Kidney capillary endothelial cell (primary cell): Measurements from ENCODE around the gene FAM241B.

Experiments
- DNase-seq: peaks from one replicate; pipeline ENCODE4 v3.0.0-alpha.2; 2018; ENCODE audit warnings: low spot score

Gene FAM241B

DNA sequence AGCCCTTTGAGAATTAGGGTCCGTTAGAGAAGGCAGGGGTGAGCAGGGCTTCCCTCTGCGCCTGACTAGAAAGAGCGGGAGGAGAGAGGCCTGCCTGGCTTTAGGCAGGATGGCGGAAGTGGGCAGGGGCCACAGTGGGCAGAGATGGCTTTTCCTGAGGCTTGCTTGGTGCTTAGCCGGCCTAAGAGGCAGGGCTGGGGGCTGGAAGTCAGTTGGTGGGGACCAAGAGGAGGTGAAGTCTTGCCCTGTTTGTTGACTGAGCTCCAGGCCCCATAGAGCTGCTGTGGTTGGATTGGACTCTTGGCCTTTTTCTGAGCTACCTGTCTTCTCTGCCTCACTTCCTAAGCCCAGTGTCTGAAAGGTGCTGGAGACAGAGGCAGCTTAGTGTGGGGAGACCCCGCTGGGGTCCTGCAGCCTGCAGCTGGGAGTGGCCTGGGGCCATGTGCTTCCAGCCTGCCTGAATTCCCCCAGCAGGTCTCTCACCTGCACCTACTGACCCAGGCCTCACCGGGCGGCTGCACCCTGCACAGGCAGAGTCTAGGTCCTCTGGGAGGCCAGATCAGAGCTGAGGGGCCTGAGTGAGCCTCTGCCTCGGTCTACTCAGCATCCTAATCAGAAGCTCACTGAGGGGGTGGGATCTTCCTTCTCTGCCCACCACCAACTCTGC, 4.8 kb downstream of the FAM241B start:
- DNase-seq = no peak

DNA sequence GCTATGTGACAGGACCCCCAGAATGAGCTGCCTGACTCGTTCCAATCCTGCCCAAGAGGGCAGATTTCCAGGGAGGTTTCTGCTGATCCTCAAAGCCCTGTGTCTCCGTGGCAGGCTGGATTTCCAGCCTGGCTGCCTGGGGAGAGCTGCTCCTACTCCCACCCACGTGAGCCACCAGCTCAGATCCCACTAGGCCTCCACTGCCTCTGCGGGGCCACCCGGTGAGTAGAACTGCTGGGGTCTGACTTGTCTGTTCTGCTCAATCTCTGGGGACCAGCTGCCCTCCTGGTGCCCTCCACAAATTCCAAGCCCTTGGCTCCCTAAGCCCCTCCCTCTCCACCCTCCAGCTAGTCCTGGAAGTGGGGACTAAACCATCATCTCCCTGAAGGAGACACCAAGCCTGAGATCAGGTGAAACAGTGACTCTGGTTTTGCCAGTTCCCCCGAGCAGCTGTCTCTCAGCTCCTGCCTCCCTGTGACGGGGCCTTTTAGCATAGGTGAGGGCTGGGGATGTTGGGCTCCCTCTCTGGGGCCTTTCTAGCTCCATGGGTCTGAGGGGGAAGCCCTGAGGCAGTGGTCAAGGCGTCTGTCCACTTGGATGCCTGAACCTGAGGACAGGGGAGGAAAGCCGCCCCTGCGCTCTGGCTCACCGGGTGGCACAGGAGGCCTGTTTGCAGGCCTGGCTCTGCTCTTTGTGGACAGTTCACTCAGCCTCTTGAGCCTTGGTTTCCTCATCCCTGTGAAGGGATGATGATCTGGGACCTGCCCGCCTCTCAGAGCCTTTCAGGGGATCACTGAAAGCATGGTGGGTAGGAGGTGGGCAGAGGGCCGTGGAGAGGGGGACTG, 5.6 kb downstream of the FAM241B start:
- DNase-seq = no peak

DNA sequence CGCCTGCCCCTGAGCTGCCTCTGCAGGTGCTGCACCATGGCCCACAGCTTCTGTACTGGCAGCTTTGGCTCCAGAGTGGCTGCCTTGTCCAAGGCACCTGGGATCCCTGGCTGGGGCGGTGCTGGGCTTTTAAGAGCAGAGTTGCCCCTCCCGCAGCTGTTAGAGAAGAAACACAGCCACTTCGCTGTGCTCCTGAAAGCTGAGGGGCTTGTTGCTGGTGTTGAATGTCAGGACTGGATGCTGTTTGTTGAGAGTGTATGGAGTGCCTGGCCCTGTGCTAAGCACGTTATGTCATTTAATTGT, 6.2 kb downstream of the FAM241B start:
- DNase-seq = no peak

DNA sequence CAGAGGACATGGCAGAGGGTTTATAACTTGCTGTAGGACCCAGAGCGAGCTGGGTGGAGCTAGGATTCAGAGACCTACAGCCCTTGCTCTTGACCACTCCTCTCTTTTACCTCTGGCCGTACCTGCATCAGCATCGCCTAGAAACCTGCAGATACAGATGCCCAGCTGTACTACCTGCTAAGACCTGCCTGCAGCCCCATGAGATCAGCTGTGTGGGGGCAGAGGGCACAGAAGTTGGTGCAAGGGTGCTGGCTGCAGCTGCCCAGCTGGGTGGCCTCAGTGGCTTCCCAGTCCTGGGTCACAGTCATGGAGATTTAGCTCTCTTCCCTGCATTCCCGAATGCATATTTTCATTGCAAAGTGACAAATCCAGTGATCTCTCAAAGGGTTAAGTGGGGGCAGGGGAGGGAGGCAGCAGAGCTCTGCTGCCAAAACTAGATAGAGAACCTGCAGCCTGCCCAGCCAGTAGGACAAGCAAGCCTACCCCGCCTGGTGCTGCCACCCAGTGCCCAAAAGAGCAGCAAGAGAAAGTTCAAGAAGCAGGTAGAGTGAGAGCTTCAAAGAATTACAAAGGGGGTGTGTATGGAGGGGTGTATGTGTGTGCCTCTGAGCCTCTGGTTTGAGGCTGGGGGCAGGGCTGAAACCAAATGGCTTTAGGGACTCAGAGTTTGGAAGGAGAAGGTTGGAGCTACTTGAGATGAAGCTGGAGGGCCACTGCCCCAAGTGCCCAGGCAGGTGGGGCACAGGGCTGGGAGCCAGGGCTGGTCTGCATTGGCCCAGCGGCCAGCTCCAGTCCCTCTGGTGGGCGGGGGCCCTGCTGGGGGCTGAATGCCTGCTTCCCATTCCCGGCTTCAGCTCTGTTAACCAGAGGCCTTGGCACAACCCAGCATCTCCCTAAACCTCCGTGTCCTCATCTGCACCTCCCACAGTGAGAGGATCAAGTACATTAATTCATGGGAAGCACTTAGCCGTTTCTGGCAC, 6.9 kb downstream of the FAM241B start:
- no peak for DNase-seq

DNA sequence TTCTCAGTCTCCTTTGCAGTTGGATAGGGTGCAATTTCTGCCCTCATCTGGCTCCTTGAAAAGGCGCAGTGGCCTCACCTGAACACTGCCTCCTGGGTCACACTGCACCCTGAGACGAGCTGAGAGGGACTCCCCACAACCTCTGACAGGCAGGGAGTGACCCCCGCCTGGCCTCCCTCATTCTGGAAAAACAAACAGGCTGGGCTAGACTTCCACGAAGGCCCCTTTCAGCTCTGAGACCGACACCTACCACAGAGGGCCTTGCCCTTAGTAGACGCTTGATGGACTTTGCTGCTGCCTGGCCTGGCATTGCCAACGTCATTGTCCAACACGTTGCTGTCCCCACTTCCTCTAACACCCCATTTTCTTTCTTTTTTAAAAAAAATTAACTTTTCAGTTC, 8.6 kb downstream of the FAM241B start:
- DNase-seq = no peak

DNA sequence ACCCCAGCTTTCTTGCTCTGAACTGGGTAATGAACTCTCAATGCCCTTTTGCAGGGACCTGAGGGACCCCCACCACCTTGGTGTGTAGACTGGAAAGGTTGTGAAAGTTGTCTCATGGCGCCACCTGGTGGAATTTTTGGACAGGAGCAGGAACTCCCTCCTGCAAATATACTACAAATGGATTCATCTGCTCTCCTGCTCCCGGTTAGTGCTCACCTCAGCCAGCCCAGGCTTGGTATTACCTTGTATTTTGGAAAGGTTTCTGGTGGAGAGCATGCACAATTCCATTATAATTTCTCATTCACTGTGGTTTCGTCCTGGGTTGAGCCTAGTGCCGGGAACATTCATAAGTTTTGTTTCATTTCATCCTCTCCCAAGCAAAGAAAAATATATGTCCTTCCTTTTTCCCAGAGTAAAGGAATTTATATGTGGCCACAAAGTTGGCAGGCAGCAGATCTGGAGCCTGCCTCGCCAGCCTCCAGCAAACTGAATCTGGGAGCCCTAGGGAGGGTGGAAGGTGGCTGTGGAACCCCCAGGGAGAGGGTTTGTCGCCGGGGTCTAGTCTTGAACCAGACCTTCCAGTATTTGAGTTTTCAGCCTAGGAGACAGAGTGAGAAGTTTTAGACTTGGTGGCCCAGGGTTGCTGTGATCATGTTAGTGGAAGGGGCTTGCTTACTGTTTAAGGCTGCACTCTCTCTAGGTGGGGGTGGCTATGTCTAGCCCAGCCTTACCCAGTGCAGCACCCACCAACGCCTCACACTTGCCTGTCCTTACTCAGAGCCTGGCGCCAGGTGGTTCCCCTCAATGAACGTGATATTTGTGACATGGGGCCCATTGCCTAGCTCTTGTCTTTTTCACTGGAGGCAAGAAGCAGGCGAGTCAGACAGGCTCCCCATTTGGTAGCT, 9.5 kb downstream of the FAM241B start:
- DNase-seq = peak; percentile 47

DNA sequence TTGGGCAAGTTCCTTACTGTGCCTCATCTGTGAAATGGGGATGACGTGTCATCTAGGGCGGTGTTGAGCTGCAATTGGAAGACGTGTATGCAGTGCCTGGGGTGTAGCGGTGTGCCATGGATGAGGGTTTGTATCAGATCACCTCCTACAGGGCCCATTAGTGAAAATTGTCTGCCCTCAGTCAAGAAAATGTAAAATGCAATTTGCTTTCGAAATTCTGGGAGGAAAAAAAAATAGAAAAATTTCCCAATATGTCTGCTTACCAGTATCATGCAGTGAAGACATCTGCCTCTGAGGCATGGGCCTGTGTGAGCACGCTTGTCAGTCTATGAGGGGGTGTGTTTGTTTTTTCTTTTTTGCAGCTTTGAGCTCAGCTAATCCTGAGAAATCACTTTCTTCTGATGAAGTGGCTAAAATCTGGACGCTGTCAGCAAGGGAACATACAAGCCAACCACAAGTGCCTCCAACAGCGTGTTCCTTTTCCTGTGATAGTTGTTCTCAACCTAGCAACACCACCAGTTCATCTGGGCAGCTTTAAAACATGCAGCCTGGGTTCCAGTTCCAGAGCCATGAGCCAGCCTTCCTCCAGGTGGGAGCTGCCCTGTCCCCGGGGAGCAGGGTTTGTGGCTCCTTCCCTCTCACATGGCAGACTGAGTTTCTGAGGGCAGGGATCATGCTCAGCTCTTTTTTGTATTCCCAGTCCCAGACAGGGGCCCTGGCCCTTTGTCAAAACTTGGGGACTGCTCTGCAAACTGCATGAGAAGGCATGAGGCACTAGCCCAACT, 10.3 kb downstream of the FAM241B start:
- no peak for DNase-seq

DNA sequence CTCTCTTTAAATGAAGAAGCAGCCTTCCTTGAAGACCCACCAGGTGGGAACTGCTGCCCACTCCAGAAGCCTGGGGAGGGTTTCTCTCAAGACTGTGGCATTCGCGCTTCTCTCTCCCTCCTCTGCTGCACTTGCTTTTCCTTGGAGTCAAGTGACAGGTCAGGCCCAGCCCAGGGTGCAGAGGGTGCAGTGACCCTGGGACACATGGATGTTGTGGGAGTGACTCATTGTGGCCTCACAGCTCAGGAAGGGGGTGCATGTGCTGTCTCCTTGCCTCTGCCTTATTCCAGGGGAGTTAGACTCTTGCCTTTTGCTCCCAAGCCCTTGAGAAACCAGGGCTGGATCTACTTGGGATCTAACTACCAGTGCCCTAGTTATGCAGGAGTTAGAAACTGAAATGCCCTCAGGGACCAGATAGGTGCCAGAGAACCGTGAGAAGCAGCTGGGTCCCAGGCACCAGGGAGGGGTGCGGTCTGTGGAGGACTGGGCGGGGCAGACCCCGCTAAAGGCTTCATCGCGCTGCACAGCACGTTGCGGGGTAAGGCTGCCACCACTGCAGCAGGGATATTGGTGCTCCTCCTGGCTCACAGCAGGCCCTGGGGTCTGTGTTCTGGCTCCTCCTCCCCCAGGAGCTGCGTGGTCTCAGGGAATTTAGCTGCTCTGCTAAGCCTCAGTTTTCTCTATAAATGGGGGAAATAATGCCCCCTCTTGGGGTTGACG, 11.4 kb downstream of the FAM241B start:
- no peak for DNase-seq

DNA sequence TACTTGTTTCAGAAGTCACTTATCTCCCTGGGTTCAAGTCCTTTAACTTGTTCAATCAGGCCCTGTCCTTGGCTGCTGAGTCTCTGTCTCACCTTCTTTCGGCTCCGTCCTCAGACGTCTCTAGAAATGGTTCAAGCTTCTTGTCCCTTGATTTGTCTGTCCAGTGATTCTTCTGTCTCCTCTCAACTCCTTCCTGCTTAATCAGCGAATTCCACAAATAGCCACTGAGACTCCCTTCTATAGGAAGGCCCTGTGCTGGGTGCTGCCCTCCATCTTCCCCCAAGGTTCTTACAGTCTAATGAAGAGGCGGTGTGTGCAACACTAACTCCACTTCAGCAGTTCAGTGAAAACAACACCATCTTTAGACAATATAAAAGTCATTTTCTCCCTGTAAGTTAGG, 12.7 kb downstream of the FAM241B start:
- DNase-seq = no peak

DNA sequence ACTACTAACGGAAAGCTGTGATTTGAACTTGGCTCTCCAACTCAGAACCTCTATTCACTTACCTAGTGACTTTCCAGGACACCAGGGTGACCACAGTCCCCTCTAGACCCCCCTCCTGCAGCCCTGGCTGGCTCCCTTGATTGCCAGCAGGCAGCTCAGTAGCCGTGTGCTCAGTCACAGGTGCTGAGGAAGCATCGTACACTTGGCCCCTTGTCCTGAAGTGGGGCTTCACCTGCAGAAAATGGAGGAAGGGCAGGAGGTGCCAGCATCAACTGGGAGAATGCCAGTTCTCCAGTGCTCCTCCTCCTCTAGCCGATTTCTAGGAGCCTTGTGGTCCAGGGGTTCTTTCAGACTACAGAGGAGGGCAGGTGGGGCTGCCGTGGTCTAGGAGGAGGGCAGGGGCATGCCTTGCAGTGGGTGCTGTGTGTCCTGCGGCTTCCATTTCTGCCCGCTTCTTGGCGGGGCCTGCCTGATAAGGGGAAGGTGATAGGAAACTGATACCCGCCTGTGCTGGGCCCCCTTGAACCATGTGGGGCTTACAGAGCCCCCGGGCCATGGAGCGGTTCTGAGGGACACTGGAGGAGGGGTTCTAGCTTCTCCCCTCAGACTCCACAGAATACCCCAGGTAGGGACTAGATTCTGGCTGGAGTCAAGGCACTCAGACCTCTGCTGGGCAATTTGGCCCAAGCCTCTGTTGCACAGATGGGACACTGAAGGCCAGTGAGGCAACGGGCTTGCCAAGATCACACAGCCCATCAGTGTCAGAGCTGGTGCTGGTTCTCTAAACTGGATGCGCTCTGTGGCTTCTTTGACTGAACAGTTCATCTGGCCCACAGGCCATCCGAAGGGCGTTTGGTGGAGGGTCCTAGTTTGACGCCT, 14.0 kb downstream of the FAM241B start:
- DNase-seq = no peak

DNA sequence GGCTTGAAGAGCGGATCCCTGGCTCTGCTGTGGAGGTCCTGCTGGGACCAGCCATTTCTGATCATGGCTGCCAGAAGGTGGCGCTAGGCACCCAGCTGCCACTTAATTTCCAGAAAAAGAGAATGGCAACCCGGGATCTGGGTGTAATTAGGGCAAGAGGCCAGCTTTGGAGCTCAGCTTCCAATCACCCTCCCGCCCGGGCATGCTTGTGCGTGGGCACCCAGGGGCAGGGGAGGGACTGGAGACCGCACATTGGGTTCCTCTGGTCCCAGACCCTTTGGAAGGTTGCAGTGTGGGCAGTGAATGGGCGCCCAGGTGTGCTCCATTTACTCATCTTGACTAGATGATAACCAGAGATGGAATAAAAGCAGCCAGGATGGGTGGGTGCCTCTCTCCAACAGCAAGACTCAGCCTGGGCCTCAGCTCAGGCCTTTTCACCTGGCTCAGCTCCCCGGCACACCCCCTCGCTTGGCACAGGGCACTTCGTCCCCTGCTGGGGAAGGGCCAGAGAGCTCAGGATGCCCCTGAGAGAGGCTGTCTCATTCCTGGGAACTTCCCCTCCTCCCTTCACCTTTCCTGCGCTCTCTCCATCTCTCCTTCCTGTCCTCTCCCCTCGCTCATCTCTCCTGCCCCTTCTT, 14.7 kb downstream of the FAM241B start:
- peak; percentile 77 for DNase-seq

DNA sequence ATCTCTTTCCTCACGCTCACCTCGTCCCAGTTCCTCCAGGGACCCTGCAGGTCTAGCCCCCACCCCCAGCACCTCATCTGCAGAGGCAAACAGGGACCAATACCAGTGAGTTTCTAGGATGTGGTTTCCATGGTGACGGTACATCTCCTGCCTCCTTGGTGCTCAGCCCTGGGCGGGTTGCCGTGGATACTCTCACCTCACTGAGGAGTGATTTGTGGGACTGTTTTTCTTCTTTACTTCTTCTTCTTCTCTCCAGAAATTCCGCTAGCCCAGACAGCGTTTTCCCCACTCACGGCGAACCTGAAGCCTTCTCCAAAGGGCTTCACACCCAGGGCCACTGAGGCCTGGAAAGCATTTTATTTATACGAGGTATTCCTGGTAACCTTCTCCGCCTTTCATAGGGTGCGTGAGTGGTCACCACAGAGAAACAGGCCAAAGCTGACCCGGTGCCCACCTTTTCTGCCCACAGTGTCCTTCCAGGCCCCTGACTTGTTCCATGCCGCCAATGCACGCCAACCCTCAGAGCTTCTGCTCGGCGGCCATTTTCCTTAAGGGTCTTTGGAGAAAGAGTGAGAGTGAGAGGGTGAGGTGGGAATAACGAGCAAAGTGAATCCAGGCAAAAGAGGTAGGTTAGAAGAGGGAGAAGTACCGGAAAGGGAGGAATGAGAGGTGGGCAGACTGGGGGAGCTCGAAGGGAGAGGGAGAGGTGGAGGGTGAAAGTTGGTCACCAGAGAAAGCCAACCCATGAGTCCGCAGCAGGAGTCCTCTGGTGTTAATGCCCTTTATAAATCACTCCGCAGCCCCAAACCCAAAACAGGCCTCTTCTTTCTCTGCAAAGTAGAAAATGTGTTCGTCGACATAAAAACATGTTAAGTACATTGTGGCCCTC, 15.5 kb downstream of the FAM241B start:
- no peak for DNase-seq

DNA sequence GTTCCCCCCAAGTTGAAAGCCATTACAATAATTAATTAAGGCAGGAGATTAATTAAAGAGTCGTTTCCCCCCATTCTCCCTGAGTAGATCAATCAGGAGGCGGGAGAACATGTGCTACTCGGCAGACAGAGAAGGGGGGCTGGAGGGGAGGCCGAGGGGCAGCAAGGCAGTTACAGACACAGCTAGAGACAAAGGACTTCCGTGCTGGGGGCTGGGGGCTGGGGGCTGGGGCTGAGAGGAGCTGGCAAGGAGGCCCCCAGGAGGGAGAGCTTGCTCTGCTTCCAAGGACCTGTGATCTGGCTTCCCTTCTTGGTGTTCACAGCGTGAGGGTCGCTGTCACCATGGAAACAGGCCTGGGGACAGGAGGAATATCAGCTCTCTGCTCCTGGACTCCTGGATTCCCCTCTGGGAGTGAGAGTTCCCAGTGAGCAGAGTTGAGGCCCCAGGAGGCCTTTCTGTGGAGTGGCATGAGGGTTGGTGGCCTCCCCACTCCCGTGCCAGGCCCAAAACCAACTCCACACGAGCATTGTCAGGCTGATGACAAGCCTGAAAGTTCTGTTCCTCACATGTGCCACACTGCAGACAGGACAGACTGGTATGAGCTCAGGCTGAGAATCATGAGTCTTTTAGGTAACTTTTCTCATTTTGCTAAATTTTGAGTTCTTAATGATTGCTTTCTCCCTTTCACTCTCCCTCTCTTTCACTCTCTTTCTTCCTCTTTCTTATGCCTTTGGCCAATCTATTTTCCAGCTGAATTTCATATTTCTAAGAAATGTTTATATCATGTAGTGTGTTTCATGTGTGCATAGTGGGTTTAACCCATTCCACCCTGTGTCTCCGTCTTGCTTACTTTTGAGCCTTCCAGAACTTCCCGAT, 16.4 kb downstream of the FAM241B start:
- no peak for DNase-seq

DNA sequence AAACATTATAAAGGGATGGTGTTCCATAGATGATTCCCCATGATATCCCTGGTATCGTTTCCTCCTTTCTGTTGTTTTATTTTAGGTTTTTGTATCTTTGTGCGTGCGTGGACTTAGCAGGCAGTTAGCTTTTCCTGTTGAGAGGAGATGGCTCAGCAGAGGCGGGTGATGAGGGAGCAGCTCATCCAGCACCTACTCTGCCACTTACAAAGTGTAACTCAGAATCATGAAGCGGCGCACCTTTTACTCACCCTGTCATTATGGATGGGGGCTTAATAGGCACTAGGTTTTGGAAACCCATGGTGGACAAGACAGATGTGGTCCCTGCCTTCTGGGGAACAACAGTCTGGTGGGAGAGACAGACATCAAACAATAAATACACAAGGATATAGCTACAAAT, 17.1 kb downstream of the FAM241B start:
- no peak for DNase-seq

DNA sequence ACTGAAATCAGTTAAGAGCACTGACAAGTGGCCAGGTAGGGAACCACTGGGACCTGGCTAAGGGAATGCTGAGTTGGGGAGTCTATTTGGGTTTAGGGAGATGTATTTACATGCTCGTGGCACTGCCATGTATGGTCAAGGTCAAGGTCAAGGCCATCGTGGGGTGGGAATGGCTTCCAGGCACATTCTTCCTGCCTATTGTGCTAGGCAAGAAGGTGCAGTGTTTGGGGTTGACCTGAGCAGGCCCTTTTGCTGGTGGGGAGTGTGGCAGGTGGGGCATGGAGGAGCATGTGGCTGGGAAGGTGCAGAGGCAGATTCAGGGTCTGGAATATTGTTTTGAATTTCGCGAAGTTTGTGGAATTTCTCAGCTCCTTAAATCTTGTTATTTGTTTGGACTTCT, 17.8 kb downstream of the FAM241B start:
- no peak for DNase-seq

DNA sequence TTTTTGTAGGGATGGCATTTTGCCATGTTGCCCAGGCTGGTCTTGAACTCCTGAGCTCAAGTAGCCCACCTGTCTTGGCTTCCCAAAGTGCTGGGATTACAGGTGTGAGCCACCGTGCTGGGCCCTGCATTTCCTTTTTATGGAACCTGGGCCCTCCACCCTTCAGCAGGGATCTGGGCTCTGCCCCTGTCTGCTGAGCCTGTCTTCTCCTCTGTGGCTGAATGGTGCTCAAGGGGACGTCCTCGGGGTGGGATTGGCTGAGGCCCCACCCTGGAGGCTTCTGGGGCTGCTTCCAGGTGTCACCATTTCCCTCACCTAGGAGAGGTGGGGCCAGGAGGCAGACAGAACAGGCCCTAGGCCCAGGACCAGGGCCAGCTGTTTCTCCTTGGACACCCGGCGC, 18.4 kb downstream of the FAM241B start:
- DNase-seq = no peak
